HG02588 (cell line): ENCODE results near the gene TET2.

ENCODE experiments used
- ATAC-seq: cut with Tn5 transposase; IDR thresholded peaks from one replicate; pipeline ENCODE4 v1.9.1; 2021; ENCODE audit warnings: mild to moderate bottlenecking, moderate library complexity; ENCODE audit not compliant: unreplicated experiment

The TET2 gene

GRCh38 chr4:105140684-105141490, 5.8 kb upstream of the TET2 start:
- ATAC-seq = no peak

- no peak for ATAC-seq
These were observed 1.3 kb upstream of the TET2 start for GRCh38 chr4:105145156-105145902.

GRCh38 chr4:105145903-105146275, 787 bp upstream of the TET2 start:
- ATAC-seq = peak; percentile 17

- peak; percentile 2 for ATAC-seq
These were observed 408 bp downstream of the TET2 start for GRCh38 chr4:105147016-105147552.

GRCh38 chr4:105147553-105148161, 981 bp downstream of the TET2 start:
- ATAC-seq = no peak

GRCh38 chr4:105148356-105148755, 1.7 kb downstream of the TET2 start:
- no peak for ATAC-seq

GRCh38 chr4:105148776-105149175, 2.1 kb downstream of the TET2 start:
- no peak for ATAC-seq

GRCh38 chr4:105149771-105150170, 3.1 kb downstream of the TET2 start:
- no peak for ATAC-seq

- no peak for ATAC-seq
These were observed 3.8 kb downstream of the TET2 start for GRCh38 chr4:105150503-105150902.

GRCh38 chr4:105153749-105154148, 7.1 kb downstream of the TET2 start:
- no peak for ATAC-seq

- no peak for ATAC-seq
These were observed 7.9 kb downstream of the TET2 start for GRCh38 chr4:105154576-105154975.

- no peak for ATAC-seq
These were observed 8.8 kb downstream of the TET2 start for GRCh38 chr4:105155426-105155825.

- ATAC-seq = no peak
These were observed 12.2 kb downstream of the TET2 start for GRCh38 chr4:105158837-105159236.

GRCh38 chr4:105162123-105162796, 15.6 kb downstream of the TET2 start:
- no peak for ATAC-seq

- no peak for ATAC-seq
These were observed 17.9 kb downstream of the TET2 start for GRCh38 chr4:105164548-105164947.

- ATAC-seq = no peak
These were observed 19.4 kb downstream of the TET2 start for GRCh38 chr4:105166066-105166465.

- ATAC-seq = no peak
These were observed 24.0 kb downstream of the TET2 start for GRCh38 chr4:105170711-105171110.

- ATAC-seq = no peak
These were observed 25.2 kb downstream of the TET2 start for GRCh38 chr4:105171912-105172311.

GRCh38 chr4:105174098-105174497, 27.4 kb downstream of the TET2 start:
- no peak for ATAC-seq

- ATAC-seq = no peak
These were observed 33.1 kb downstream of the TET2 start for GRCh38 chr4:105179539-105180401.
